ENCODE data around the gene RPS25.
"Not testable (repeated sequence)": the region's sequence is repeated elsewhere in the genome, so short reads cannot be mapped to it uniquely, and the experiment has no call there.

The RPS25 gene

GRCh38 chr11:119018074-119018938 is at the start of gene RPS25, which contains the start of gene TRAPPC4:
RPS25 (minus strand) TSS chr11:119018343; CDS start chr11:119018284, 59 bp downstream.
TRAPPC4 (plus strand) TSS chr11:119018766; CDS start chr11:119018796, 30 bp downstream.
- peak; percentile 89 for DNase-seq

DNA sequence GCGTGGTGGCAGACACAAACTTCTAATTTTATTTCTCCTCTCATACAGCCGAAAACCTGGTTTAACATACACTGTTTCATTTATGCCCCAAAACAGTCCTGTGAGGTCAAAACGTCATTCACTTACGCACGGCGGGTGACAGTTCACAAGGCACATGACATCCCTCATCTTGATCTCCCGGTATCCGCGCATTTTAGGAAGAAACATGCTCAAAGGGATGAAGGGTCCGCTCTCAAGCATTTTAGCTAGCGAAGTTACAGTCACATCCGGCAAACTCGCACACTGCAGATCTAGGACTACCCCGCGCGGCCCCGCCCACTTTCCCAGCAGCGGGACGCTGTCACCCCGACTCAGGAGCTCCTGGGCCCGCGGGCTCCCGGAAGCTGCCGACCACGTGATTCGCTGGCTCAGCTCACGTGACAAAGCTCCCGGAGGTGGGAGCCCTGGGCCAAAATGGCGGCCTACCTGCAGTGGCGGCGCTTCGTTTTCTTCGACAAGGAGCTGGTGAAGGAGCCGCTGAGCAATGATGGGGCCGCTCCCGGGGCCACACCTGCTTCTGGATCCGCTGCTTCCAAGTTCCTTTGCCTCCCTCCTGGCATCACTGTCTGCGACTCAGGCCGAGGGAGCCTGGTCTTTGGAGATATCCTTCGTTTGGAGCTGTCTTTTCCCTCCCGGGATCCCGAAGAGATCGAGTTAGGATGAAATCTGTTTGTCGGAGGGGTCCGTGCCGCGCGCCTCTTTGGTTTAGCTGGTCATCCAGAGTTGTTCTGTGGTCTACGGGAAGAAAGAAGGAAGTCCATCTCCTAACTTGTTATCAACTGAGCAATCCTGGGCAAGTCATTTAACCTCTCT is 49.5 kb upstream of the RPS25 start, which contains the start of gene VPS11:
Gene VPS11, plus strand, starts transcription at position 448 of the 852 bp plus-strand sequence. Its CDS starts 6 bp downstream, at position 454.
- peak; percentile 86 for DNase-seq

DNA sequence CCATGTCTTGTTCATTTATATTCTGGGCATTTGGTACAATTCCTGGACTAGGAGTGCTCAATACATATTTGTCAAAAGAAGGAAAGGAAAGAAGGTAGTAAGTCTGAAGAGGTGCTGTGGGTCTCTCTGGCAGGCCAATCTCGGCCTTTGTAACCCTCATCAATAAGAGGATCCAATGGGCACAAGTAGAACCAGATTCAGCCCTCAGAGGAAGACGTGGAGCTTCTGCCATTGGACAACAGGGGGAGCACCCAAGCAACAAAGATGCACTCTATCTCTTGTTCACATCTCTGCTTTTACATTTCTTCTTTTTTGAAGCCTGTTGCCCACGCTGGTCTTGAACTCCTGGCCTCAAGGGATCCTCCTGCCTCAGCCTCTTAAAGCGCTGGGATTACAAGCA is 47.2 kb upstream of the RPS25 start:
- no peak for DNase-seq

GRCh38 chr11:119062779-119063178 is 44.6 kb upstream of the RPS25 start:
- no peak for DNase-seq

DNA sequence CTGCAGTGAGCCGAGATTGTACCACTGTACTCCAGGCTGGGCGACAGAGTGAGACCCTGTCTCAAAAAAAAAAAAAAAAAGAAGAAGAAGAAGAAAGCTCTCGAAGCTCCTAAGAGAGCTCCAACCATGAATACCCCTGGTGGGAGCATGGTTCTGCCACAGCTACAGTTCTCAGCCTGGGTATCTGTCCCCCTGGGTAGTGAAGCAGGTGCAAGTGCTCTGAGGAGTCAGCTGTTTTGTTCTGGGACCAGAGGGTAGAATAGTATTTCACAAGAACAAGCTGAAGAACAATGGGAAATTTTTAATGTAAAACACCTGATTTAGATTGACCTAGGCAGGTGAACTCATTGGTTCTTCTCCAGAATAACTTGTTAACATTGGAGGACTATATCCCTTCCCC is 43.1 kb upstream of the RPS25 start:
- DNase-seq: no peak

DNA sequence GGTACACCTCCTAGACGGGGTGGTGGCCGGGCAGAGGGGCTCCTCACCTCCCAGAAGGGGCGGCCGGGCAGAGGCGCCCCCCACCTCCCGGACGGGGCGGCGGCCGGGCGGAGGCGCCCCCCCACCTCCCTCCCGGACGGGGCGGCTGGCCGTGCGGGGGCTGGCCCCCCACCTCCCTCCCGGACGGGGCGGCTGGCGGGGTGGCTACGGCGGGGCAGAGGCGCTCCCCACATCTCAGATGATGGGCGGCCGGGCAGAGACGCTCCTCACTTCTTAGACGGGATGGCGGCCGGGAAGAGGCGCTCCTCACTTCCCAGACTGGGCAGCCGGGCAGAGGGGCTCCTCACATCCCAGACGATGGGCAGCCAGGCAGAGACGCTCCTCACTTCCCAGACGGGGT is 41.0 kb upstream of the RPS25 start:
- DNase-seq: not testable (repeated sequence)

DNA sequence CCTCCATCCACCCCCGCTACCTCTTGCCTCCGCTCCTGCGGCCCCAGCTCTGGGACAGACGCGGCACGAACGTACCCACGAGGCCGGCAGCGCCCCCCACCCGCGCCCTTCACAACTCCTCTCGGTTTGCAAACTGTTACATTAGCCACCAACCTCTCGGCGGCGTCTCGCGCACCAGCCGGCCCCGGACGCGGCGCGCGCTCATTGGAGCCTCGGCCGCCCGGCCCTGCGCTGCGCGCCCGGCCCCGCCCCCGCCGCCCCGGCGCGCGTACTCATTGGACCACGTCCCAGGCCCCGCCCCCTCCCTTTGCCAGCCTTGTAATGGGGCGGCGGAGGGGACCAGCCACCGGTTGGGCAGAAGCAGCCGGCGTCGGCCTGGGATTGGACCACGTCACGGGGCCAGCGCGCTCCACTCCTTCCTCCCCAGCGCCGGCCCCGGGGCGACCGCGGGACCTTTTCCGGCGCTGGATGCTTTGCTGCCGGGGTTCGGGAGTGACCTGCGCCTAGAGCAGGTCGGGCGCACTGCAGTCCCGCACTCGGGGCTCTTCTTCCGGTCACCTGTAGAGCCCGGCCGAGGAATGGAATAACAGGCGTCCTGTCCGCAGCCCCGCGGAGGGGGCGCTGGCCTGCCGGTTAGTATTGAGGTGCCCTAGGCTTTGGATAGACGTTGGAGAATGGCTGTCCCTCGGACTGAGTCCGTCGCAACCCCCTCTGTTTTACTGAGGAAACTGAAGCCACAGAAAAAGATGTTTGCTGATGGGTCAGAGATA is 39.0 kb upstream of the RPS25 start, which contains the start of gene HYOU1:
Gene HYOU1, minus strand, starts transcription at position 206 of the 770 bp plus-strand sequence. CDS start 1,045 bp downstream, outside the sequence.
- DNase-seq: peak; percentile 91

- DNase-seq: no peak
These were observed 38.4 kb upstream of the RPS25 start for GRCh38 chr11:119056421-119056999.

DNA sequence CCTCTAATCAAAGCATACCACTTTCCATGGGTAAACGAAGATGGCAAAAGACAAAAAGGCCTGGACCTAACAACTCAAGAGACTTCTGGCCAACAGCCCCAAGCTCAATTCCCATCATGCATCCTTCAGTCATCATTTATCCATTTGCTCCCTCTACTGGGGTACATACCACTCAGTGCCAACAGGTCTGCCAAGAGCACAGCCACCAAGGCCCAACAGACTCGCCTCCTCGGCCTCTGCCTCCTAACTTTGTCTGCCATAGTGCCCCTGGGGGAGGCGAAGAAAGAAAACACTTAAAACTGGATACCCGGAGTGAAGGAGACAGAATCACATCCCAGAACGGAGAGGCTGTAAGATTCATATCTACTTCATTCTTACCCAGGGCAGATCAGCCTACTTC is 37.8 kb upstream of the RPS25 start:
- no peak for DNase-seq

- DNase-seq: no peak
These were observed 36.3 kb upstream of the RPS25 start for GRCh38 chr11:119054418-119054817.

GRCh38 chr11:119052163-119052814 is 34.1 kb upstream of the RPS25 start:
- DNase-seq: no peak

GRCh38 chr11:119051440-119052162 is 33.5 kb upstream of the RPS25 start:
- no peak for DNase-seq

- no peak for DNase-seq
These were observed 30.9 kb upstream of the RPS25 start for GRCh38 chr11:119049081-119049480.

DNA sequence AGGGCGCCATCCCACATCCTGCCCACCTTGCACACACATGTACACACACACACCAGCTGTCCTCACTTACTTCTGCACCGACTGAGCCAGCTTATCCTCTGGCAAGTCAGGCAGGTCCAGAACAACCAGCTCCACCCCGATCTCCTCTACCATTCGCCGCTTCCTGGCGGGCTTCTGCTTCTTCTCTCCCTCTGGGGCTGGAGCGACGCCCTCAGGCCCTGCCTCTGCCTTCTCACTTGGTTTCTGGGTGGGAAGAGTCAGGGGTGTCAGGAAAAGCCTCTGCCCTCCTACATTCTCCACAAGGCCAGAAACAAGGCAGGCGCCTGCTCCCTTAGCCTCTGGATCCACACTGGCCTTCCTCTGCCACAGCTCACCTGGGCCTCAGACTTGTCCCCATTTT is 30.5 kb upstream of the RPS25 start:
- DNase-seq: no peak

- DNase-seq: no peak
These were observed 29.1 kb upstream of the RPS25 start for GRCh38 chr11:119047205-119047604.

GRCh38 chr11:119046489-119046888 is 28.3 kb upstream of the RPS25 start:
- no peak for DNase-seq

DNA sequence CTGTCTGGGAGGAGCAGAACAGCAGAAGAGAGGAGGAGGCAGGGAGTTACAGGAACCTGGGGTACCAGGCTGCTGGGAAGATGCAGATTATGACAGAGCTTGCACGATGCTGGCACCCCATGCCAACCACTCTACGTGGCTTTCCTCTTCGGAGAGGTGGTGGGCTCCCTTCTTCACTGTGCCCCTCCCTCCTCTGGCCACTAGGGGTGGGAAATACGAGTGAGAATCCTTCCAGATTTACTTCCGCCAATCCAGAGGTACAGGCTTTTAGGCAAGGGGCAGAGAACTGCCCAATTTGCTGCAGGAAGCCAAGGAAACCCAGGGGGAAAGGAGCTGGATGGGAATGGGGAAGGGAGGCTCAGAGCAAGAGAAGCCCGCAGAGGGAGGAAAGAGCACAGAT is 26.6 kb upstream of the RPS25 start:
- DNase-seq: no peak

- DNase-seq: no peak
These were observed 24.8 kb upstream of the RPS25 start for GRCh38 chr11:119042927-119043326.

GRCh38 chr11:119041821-119042514 is 23.8 kb upstream of the RPS25 start:
- no peak for DNase-seq

DNA sequence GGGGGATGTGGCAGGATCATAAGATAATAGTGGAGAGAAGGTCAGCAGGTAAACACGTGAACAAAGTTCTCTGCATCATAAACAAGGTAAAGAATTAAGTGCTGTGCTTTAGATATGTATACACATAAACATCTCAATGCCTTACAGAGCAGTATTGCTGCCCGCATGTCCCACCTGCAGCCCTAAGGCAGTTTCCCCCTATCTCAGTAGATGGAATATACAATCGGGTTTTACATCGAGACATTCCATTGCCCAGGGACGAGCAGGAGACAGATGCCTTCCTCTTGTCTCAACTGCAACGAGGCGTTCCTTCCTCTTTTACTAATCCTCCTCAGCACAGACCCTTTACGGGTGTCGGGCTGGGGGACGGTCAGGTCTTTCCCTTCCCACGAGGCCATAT is 21.3 kb upstream of the RPS25 start:
- not testable (repeated sequence) for DNase-seq

Measured in SHP77 treated with DMSO at 0.1 percent for 48 hours (cell line).